ENCODE data around the gene FEZF2. TPM values are rescaled to one million over a fixed set of nuclear protein-coding genes. Genes with fewer than 3 reads are reported as not detected.

The FEZF2 gene
- total RNA-seq, 6 experiments from 2014 or later, result not detected

DNA sequence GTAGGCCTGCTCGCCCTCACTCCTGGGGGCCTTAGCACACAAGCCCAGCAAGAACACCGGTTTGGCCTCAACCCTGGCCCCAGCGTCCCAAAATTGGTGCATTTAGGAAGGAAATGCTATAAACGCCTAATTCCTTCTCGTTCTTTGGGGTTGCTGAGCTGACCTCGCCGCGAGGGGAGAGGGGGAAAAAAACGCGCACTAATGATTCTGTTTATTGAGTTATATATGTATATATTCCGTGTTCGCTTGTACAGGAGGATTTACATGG is 3.9 kb downstream of the FEZF2 start:
- Mint-ChIP-seq H3K27ac (no peak overlapping the region), H3K36me3 (ENCODE audit: low read depth) (no peaks in the 10 kb centered on the region), H3K9me3 (no peaks in the 10 kb centered on the region), H3K27me3 (ENCODE audit: insufficient read depth) (peaks cover 67% of the 10 kb centered on the region), H3K4me1 (ENCODE audit: low read depth) (peaks cover 5% of the 10 kb centered on the region), H3K4me3 (no peak overlapping the region)
- TF ChIP-seq, protein P1, sequence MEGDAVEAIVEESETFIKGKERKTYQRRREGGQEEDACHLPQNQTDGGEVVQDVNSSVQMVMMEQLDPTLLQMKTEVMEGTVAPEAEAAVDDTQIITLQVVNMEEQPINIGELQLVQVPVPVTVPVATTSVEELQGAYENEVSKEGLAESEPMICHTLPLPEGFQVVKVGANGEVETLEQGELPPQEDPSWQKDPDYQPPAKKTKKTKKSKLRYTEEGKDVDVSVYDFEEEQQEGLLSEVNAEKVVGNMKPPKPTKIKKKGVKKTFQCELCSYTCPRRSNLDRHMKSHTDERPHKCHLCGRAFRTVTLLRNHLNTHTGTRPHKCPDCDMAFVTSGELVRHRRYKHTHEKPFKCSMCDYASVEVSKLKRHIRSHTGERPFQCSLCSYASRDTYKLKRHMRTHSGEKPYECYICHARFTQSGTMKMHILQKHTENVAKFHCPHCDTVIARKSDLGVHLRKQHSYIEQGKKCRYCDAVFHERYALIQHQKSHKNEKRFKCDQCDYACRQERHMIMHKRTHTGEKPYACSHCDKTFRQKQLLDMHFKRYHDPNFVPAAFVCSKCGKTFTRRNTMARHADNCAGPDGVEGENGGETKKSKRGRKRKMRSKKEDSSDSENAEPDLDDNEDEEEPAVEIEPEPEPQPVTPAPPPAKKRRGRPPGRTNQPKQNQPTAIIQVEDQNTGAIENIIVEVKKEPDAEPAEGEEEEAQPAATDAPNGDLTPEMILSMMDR (IDR thresholded peaks at IDR 0.05), result no peak
- DNase-seq, result no peak

DNA sequence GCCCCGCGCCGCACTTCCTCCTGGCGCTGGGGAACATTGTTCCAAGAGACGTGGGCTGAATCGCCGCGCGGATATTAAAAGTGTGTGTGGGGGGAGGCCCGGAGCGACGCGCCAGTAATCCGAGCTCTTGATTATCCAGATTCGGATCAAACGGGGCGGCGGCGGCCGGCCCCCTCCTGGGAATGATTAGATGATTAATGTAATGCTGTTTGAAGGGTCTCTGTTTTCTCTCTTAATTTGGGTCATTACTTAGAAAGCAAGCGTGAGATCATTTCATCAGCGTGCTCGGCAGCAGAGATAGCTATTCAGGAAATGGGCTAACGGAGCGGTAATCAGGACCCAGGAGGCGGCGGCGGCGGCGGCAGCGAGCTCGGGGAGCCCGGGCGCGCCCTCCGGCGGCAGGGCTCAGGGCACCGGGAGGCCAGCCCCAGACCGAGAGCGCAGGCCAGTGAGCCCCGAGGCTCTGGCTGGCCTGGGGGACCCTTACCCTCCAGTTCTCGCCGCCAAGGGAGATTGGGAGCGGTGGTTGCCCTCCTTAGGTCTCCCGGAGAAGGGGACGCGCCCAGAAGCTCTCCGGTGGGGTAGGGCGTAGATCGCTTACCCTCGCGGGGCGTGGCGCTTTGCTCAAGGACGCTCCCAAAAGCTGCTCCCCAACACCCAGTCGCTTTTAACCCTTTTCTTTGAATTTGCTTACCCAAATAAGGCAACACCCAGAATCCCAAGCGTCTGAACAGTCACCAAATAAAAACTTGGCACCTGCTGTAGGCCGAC is 4.5 kb downstream of the FEZF2 start:
- TF ChIP-seq, protein P1 (IDR thresholded peaks at IDR 0.05), result no peak
- H3K9me3 Mint-ChIP-seq, result no peaks in the 10 kb centered on the region
- no peaks in the 10 kb centered on the region for H3K36me3 Mint-ChIP-seq (ENCODE audit: low read depth)
- H3K27ac Mint-ChIP-seq, result no peak overlapping the region
- DNase-seq, result no peak
- H3K4me1 Mint-ChIP-seq (ENCODE audit: low read depth), result peaks cover under 1% of the 10 kb centered on the region; the same call in 1 of the 2 replicates
- H3K27me3 Mint-ChIP-seq (ENCODE audit: insufficient read depth), result peaks cover 64% of the 10 kb centered on the region
- no peak overlapping the region for H3K4me3 Mint-ChIP-seq

DNA sequence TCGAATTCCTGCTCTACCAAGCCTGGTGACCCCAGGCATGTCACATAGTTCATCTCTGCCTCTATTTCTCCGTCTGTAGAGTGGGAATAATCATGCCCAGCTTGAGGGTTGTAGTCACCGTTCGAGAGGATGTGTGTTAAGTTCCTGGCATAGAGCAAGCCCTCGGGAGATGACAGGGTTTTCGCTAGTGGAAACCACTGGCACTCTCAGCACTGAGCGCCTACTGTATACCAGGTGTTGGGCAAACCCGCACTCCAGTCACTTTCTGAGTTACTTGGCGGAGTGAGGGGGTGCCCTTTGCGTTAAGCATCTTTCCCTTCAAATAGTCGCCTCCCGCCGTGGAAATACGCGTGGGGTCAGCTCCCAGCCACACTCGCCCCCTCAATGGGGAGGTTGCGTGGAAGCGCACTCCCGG is 5.1 kb downstream of the FEZF2 start:
- Mint-ChIP-seq H3K36me3 (ENCODE audit: low read depth) (no peaks in the 10 kb centered on the region), H3K27ac (no peak overlapping the region), H3K27me3 (ENCODE audit: insufficient read depth) (peaks cover 61% of the 10 kb centered on the region), H3K9me3 (no peaks in the 10 kb centered on the region), H3K4me3 (no peak overlapping the region), H3K4me1 (ENCODE audit: low read depth) (no peaks in the 10 kb centered on the region)
- TF ChIP-seq, protein P1 (IDR thresholded peaks at IDR 0.05), result no peak
- DNase-seq, result no peak

DNA sequence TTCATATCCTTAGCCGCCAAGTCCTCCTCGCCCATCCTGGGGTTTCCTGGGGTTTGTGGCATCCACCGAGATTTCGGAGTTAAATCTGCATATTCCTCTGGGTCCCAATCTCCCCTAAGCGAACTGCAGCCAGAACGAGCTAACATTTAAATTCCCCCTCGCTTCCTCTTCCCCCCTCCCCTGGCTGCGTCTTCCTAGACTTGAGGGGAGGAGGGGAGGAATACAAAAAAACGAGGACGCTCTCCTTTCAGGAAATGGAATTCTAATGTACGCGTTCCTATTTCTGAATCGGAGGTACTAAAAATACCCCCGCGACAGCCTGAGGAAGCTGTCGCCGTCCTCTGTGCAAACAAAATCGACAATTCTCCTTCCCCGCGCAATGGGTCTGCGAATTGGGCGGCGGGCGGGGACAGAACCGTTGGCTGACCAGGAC is 5.6 kb downstream of the FEZF2 start:
- no peaks in the 10 kb centered on the region for H3K9me3 Mint-ChIP-seq
- TF ChIP-seq, protein P1 (IDR thresholded peaks at IDR 0.05), result no peak
- no peak for DNase-seq
- H3K4me3 Mint-ChIP-seq, result no peak overlapping the region
- H3K4me1 Mint-ChIP-seq (ENCODE audit: low read depth), result no peaks in the 10 kb centered on the region
- peaks cover 61% of the 10 kb centered on the region for H3K27me3 Mint-ChIP-seq (ENCODE audit: insufficient read depth)
- no peaks in the 10 kb centered on the region for H3K36me3 Mint-ChIP-seq (ENCODE audit: low read depth)
- H3K27ac Mint-ChIP-seq, result no peak overlapping the region

DNA sequence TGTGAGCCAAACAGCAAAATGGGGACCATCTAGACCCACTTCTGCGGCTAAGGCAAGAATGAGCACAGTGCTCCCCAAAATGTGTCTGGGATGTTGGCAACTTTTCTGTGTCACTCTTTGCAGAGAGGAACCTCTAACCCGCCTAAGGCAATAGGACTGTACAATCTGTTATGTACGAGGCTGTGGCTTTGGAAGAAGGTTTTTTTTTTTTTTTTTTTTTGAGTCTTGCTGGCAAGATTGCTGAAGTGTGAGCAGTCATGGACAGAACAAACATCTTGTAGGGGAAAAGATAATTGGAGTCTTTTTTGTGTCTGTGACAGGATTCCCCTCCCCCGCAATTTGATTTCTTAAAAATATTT is 7.2 kb downstream of the FEZF2 start:
- Mint-ChIP-seq H3K36me3 (ENCODE audit: low read depth) (no peaks in the 10 kb centered on the region), H3K27ac (no peak overlapping the region), H3K4me3 (no peak overlapping the region), H3K27me3 (ENCODE audit: insufficient read depth) (peaks cover 57% of the 10 kb centered on the region), H3K9me3 (no peaks in the 10 kb centered on the region), H3K4me1 (ENCODE audit: low read depth) (no peaks in the 10 kb centered on the region)
- DNase-seq, result no peak
- TF ChIP-seq, protein P1 (IDR thresholded peaks at IDR 0.05), result no peak

All from HFFc6 (cell line).